ENCODE measurements around the gene TRPC1.

The TRPC1 gene

GRCh38 chr3:142732066-142732465 lies 8.2 kb downstream of the TRPC1 start:
- H2AFZ ChIP-seq (ENCODE audit: low read length): no peak overlapping the region
- no peaks in the 10 kb centered on the region for H3F3A ChIP-seq (ENCODE audit: low read depth)
- no peak overlapping the region for H3K9ac ChIP-seq (ENCODE audit: low read depth, low read length, poor library complexity, severe bottlenecking)
- H3K36me3 ChIP-seq (ENCODE audit: insufficient read depth, low read length): no peaks in the 10 kb centered on the region
- peaks cover 2% of the 10 kb centered on the region for H3K4me1 ChIP-seq (ENCODE audit: insufficient read depth, low read length, poor library complexity, severe bottlenecking)
- TF ChIP-seq CTCF (conservative IDR thresholded peaks at IDR 0.05; ENCODE audit: low read length): no peak
- no peak for TF ChIP-seq EZH2phosphoT487 (IDR thresholded peaks at IDR 0.05; ENCODE audit: borderline replicate concordance)
- H3K9me3 ChIP-seq (ENCODE audit: insufficient read depth, low read depth, low read length): no peaks in the 10 kb centered on the region
- H4K20me1 ChIP-seq (ENCODE audit: insufficient read depth, low read length, poor library complexity, severe bottlenecking): no peaks in the 10 kb centered on the region
- H3K4me2 ChIP-seq (ENCODE audit: low read depth, low read length, poor library complexity, severe bottlenecking): no peak overlapping the region
- no peak overlapping the region for H3K4me3 ChIP-seq (ENCODE audit: low read length, poor library complexity, severe bottlenecking)
- H3K9me2 ChIP-seq (replicated peaks; ENCODE audit: low read depth, low read length): no peaks in the 10 kb centered on the region
- no peaks in the 10 kb centered on the region for H3K79me2 ChIP-seq (ENCODE audit: insufficient read depth, low read length)
- H3K27me3 ChIP-seq (ENCODE audit: insufficient read depth, low read length, poor library complexity, severe bottlenecking): no peaks in the 10 kb centered on the region

GRCh38 chr3:142734834-142735233 lies 11.0 kb downstream of the TRPC1 start:
- no peak overlapping the region for H3K4me2 ChIP-seq (ENCODE audit: low read depth, low read length, poor library complexity, severe bottlenecking)
- H3K36me3 ChIP-seq (ENCODE audit: insufficient read depth, low read length): no peaks in the 10 kb centered on the region
- no peaks in the 10 kb centered on the region for H3K27me3 ChIP-seq (ENCODE audit: insufficient read depth, low read length, poor library complexity, severe bottlenecking)
- no peaks in the 10 kb centered on the region for H3K9me3 ChIP-seq (ENCODE audit: insufficient read depth, low read depth, low read length)
- TF ChIP-seq CTCF (conservative IDR thresholded peaks at IDR 0.05; ENCODE audit: low read length): no peak
- no peak for TF ChIP-seq EZH2phosphoT487 (IDR thresholded peaks at IDR 0.05; ENCODE audit: borderline replicate concordance)
- no peaks in the 10 kb centered on the region for H3K79me2 ChIP-seq (ENCODE audit: insufficient read depth, low read length)
- no peaks in the 10 kb centered on the region for H3K4me1 ChIP-seq (ENCODE audit: insufficient read depth, low read length, poor library complexity, severe bottlenecking)
- H3K9me2 ChIP-seq (replicated peaks; ENCODE audit: low read depth, low read length): no peaks in the 10 kb centered on the region
- no peak overlapping the region for H3K4me3 ChIP-seq (ENCODE audit: low read length, poor library complexity, severe bottlenecking)
- H3K9ac ChIP-seq (ENCODE audit: low read depth, low read length, poor library complexity, severe bottlenecking): no peak overlapping the region
- H4K20me1 ChIP-seq (ENCODE audit: insufficient read depth, low read length, poor library complexity, severe bottlenecking): no peaks in the 10 kb centered on the region
- no peaks in the 10 kb centered on the region for H3F3A ChIP-seq (ENCODE audit: low read depth)
- H2AFZ ChIP-seq (ENCODE audit: low read length): no peak overlapping the region

- TF ChIP-seq EZH2phosphoT487 (IDR thresholded peaks at IDR 0.05; ENCODE audit: borderline replicate concordance) (no peak), CTCF (conservative IDR thresholded peaks at IDR 0.05; ENCODE audit: low read length) (no peak)
- H3K9me3 ChIP-seq (ENCODE audit: insufficient read depth, low read depth, low read length): no peaks in the 10 kb centered on the region
- H3F3A ChIP-seq (ENCODE audit: low read depth): no peaks in the 10 kb centered on the region
- no peak overlapping the region for H3K9ac ChIP-seq (ENCODE audit: low read depth, low read length, poor library complexity, severe bottlenecking)
- no peaks in the 10 kb centered on the region for H3K79me2 ChIP-seq (ENCODE audit: insufficient read depth, low read length)
- no peaks in the 10 kb centered on the region for H3K36me3 ChIP-seq (ENCODE audit: insufficient read depth, low read length)
- no peaks in the 10 kb centered on the region for H3K27me3 ChIP-seq (ENCODE audit: insufficient read depth, low read length, poor library complexity, severe bottlenecking)
- no peaks in the 10 kb centered on the region for H4K20me1 ChIP-seq (ENCODE audit: insufficient read depth, low read length, poor library complexity, severe bottlenecking)
- no peak overlapping the region for H3K4me2 ChIP-seq (ENCODE audit: low read depth, low read length, poor library complexity, severe bottlenecking)
- no peaks in the 10 kb centered on the region for H3K4me1 ChIP-seq (ENCODE audit: insufficient read depth, low read length, poor library complexity, severe bottlenecking)
- no peak overlapping the region for H3K4me3 ChIP-seq (ENCODE audit: low read length, poor library complexity, severe bottlenecking)
- no peak overlapping the region for H2AFZ ChIP-seq (ENCODE audit: low read length)
- H3K9me2 ChIP-seq (replicated peaks; ENCODE audit: low read depth, low read length): no peaks in the 10 kb centered on the region
Measured at GRCh38 chr3:142735462-142735861, 11.6 kb downstream of the TRPC1 start.

Data from Loucy (cell line).